IMR-90 (cell line): ENCODE results near the gene PTPRF.

Source experiments
- BHLHE40 ChIP-seq: fragments of 150-350 bp; IDR thresholded peaks from 2 replicates; pipeline ENCODE4 v1.6.1; 2016; ENCODE audit warnings: mild to moderate bottlenecking, low read depth, low read length
- CTCF ChIP-seq: conservative IDR thresholded peaks from 2 replicates; pipeline ENCODE4 v1.5.1; 2012; ENCODE audit warnings: mild to moderate bottlenecking, low read depth, low read length, improper control_type of control experiment
- ELK1 ChIP-seq: fragments of 150-350 bp; IDR thresholded peaks from 2 replicates; pipeline ENCODE4 v1.6.1; 2016; ENCODE audit warnings: low read depth, mild to moderate bottlenecking, low read length, moderate library complexity, borderline replicate concordance
- MAFK ChIP-seq: IDR thresholded peaks from 2 replicates; pipeline ENCODE4 v1.6.1; 2012; ENCODE audit warnings: low read depth, low read length, improper control_type of control experiment
- MXI1 ChIP-seq: IDR thresholded peaks from 2 replicates; pipeline ENCODE4 v1.6.1; 2012; ENCODE audit warnings: low read depth, mild to moderate bottlenecking, low read length, moderate library complexity, borderline replicate concordance
- POLR2A ChIP-seq: IDR thresholded peaks from 2 replicates; pipeline ENCODE4 v1.6.1; 2012; ENCODE audit warnings: mild to moderate bottlenecking, low read depth, low read length
- RAD21 ChIP-seq: IDR thresholded peaks from 2 replicates; pipeline ENCODE4 v1.6.1; 2012; ENCODE audit warnings: low read length, improper control_type of control experiment
- RCOR1 ChIP-seq: IDR thresholded peaks from 2 replicates; pipeline ENCODE4 v1.6.1; 2012; ENCODE audit warnings: mild to moderate bottlenecking, low read length, improper control_type of control experiment; ENCODE audit not compliant: insufficient replicate concordance
- RFX5 ChIP-seq: IDR thresholded peaks from 2 replicates; pipeline ENCODE4 v1.8.0; 2012; ENCODE audit warnings: low read depth, mild to moderate bottlenecking, low read length, moderate library complexity
- SMC3 ChIP-seq: fragments of 150-350 bp; IDR thresholded peaks from 2 replicates; pipeline ENCODE4 v1.6.1; 2016; ENCODE audit warnings: low read depth, mild to moderate bottlenecking, antibody characterized with exemption, low read length, moderate library complexity
- USF2 ChIP-seq: fragments of 150-350 bp; IDR thresholded peaks from 2 replicates; pipeline ENCODE4 v1.6.1; 2017; ENCODE audit warnings: mild to moderate bottlenecking, antibody characterized with exemption, low read length, low read depth

GRCh38 chr1:43598622-43599021, 67.9 kb downstream of the PTPRF start:
- TF ChIP-seq MAFK: no peak
- no peak for TF ChIP-seq RCOR1
- no peak for TF ChIP-seq POLR2A
- TF ChIP-seq MXI1: no peak
- no peak for TF ChIP-seq CTCF
- no peak for TF ChIP-seq ELK1
- TF ChIP-seq RFX5: no peak
- TF ChIP-seq BHLHE40: no peak
- TF ChIP-seq RAD21: no peak
- no peak for TF ChIP-seq USF2
- TF ChIP-seq SMC3: no peak
